ENCODE results near the gene ASIP. TPM values are rescaled to one million over a fixed set of nuclear protein-coding genes. Genes with fewer than 3 reads are reported as not detected.
"Not testable (repeated sequence)": the region's sequence is repeated elsewhere in the genome, so short reads cannot be mapped to it uniquely, and the experiment has no call there.

Gene ASIP
- total RNA-seq, 1 donor from 2014 or later: not detected

GRCh38 chr20:34233687-34234086 is 7.5 kb upstream of the ASIP start:
- DNase-seq (no peak), ATAC-seq (ENCODE audit: low read depth) (no peak)
- POLR2A ChIA-PET: no interaction called here
- Mint-ChIP-seq H3K4me3 (no peak overlapping the region), H3K4me1 (no peaks in the 10 kb centered on the region), H3K27me3 (no peaks in the 10 kb centered on the region), H3K27ac (no peak overlapping the region), H3K36me3 (ENCODE audit: low read depth) (peaks cover 8% of the 10 kb centered on the region), H3K9me3 (peaks cover 21% of the 10 kb centered on the region)
- intact Hi-C loops (cut with micrococcal nuclease): no loop called here
- no peak for TF ChIP-seq CTCF (IDR thresholded peaks at IDR 0.05)
- CTCF ChIA-PET: no interaction called here

- peaks cover 21% of the 10 kb centered on the region for H3K9me3 Mint-ChIP-seq
- peaks cover 15% of the 10 kb centered on the region for H3K4me1 Mint-ChIP-seq
- ATAC-seq (ENCODE audit: low read depth): no peak
- DNase-seq: no peak
- ChIA-PET POLR2A (no interaction called here), CTCF (no interaction called here)
- H3K36me3 Mint-ChIP-seq (ENCODE audit: low read depth): peaks cover 8% of the 10 kb centered on the region
- no peak overlapping the region for H3K4me3 Mint-ChIP-seq
- intact Hi-C loops (cut with micrococcal nuclease): no loop called here
- TF ChIP-seq CTCF (IDR thresholded peaks at IDR 0.05): no peak
- no peak overlapping the region for H3K27ac Mint-ChIP-seq
- H3K27me3 Mint-ChIP-seq: no peaks in the 10 kb centered on the region
Observed at GRCh38 chr20:34235875-34236274, 5.3 kb upstream of the ASIP start.

- intact Hi-C loops (cut with micrococcal nuclease): no loop called here
- Mint-ChIP-seq H3K36me3 (ENCODE audit: low read depth) (peaks cover 8% of the 10 kb centered on the region), H3K4me3 (no peak overlapping the region), H3K4me1 (peaks cover 30% of the 10 kb centered on the region), H3K9me3 (peaks cover 18% of the 10 kb centered on the region), H3K27me3 (no peaks in the 10 kb centered on the region), H3K27ac (no peak overlapping the region)
- ATAC-seq (ENCODE audit: low read depth) (no peak), DNase-seq (no peak)
- ChIA-PET CTCF (no interaction called here), POLR2A (no interaction called here)
- TF ChIP-seq CTCF (IDR thresholded peaks at IDR 0.05): no peak
Observed at GRCh38 chr20:34237942-34238341, 3.3 kb upstream of the ASIP start.

GRCh38 chr20:34240121-34240520 is 1.1 kb upstream of the ASIP start:
- ATAC-seq (ENCODE audit: low read depth) (no peak), DNase-seq (no peak)
- Mint-ChIP-seq H3K36me3 (ENCODE audit: low read depth) (peaks cover 8% of the 10 kb centered on the region), H3K4me3 (no peak overlapping the region), H3K9me3 (peaks cover 16% of the 10 kb centered on the region), H3K27ac (peak overlapping the region; percentile 83), H3K4me1 (peaks cover 30% of the 10 kb centered on the region), H3K27me3 (no peaks in the 10 kb centered on the region)
- intact Hi-C loops (cut with micrococcal nuclease): no loop called here
- CTCF ChIA-PET: no interaction called here
- POLR2A ChIA-PET: interaction anchor here (1.0 kb wide), 1 partner anchor 9 kb away, joined by 3 read pairs; no protein-coding TSS in a partner anchor
- TF ChIP-seq CTCF (IDR thresholded peaks at IDR 0.05): no peak

GRCh38 chr20:34242015-34242414 is 792 bp downstream of the ASIP start:
- Mint-ChIP-seq H3K9me3 (peaks cover 13% of the 10 kb centered on the region), H3K4me1 (peaks cover 30% of the 10 kb centered on the region), H3K27ac (peak overlapping the region; percentile 8)
- intact Hi-C loops (cut with micrococcal nuclease); CTCF ChIA-PET; H3K4me3 Mint-ChIP-seq; H3K27me3 Mint-ChIP-seq; DNase-seq; H3K36me3 Mint-ChIP-seq (ENCODE audit: low read depth); ATAC-seq (ENCODE audit: low read depth): not testable (repeated sequence)
- POLR2A ChIA-PET: interaction anchor here (0.6 kb wide), 1 partner anchor 146 kb away, joined by 6 read pairs; no protein-coding TSS in a partner anchor

GRCh38 chr20:34242879-34243278 is 1.7 kb downstream of the ASIP start:
- ChIA-PET CTCF (no interaction called here), POLR2A (no interaction called here)
- Mint-ChIP-seq H3K4me1 (peaks cover 30% of the 10 kb centered on the region), H3K4me3 (no peak overlapping the region), H3K36me3 (ENCODE audit: low read depth) (peaks cover 5% of the 10 kb centered on the region), H3K27ac (no peak overlapping the region), H3K27me3 (no peaks in the 10 kb centered on the region), H3K9me3 (peaks cover 6% of the 10 kb centered on the region)
- TF ChIP-seq CTCF (IDR thresholded peaks at IDR 0.05): no peak
- intact Hi-C loops (cut with micrococcal nuclease): no loop called here
- no peak for ATAC-seq (ENCODE audit: low read depth)
- DNase-seq: no peak
